ENCODE results near the gene OGDH. TPM values are rescaled to one million over a fixed set of nuclear protein-coding genes. Genes with fewer than 3 reads are reported as not detected.

The OGDH gene
- total and polyA plus RNA-seq, 2 experiments from 2014 or later, result 13.5 to 76.9 TPM

GRCh38 chr7:44740055-44740454, 133.6 kb downstream of the OGDH start:
- peaks cover 6% of the 10 kb centered on the region for H3K27me3 Mint-ChIP-seq (ENCODE audit: insufficient read depth, low read depth, poor library complexity)
- Histone ChIP-seq H3F3A (replicated peaks; ENCODE audit: low read depth) (no peaks in the 10 kb centered on the region), H3K27me3 (ENCODE audit: insufficient read depth) (no peaks in the 10 kb centered on the region), H3K27ac (ENCODE audit: low read depth) (no peak overlapping the region), H3K9me2 (ENCODE audit: insufficient read depth) (no peaks in the 10 kb centered on the region), H3K79me2 (replicated peaks; ENCODE audit: insufficient read depth) (no peaks in the 10 kb centered on the region), H2AFZ (no peak overlapping the region), H3K36me3 (ENCODE audit: insufficient read depth) (no peaks in the 10 kb centered on the region), H3K4me3 (no peak overlapping the region), H4K20me1 (replicated peaks; ENCODE audit: insufficient read depth) (no peaks in the 10 kb centered on the region), H3K4me1 (ENCODE audit: insufficient read depth) (no peaks in the 10 kb centered on the region), H3K4me2 (no peak overlapping the region)
- TF ChIP-seq JUNB (IDR thresholded peaks at IDR 0.05; ENCODE audit: unreplicated experiment), result no peak
- no peak for TF ChIP-seq EZH2phosphoT487 (IDR thresholded peaks at IDR 0.05; ENCODE audit: unreplicated experiment)
- no peak for TF ChIP-seq ZNF114 (CRISPR knock-in tag; IDR thresholded peaks at IDR 0.05)
- TF ChIP-seq EZH2 (IDR thresholded peaks at IDR 0.05; ENCODE audit: low read depth, unreplicated experiment), result no peak
- no peak for TF ChIP-seq CREB1 (CRISPR knock-in tag; IDR thresholded peaks at IDR 0.05; ENCODE audit: low read depth)
- TF ChIP-seq ETS1 (IDR thresholded peaks at IDR 0.05), result no peak
- no peak for TF ChIP-seq ZNF331 (CRISPR knock-in tag; IDR thresholded peaks at IDR 0.05; ENCODE audit: low read depth)
- no peak for TF ChIP-seq ZNF462 (CRISPR knock-in tag; IDR thresholded peaks at IDR 0.05)
- no peak for TF ChIP-seq REST (IDR thresholded peaks at IDR 0.05; ENCODE audit: unreplicated experiment)
- TF ChIP-seq STAT1 (IDR thresholded peaks at IDR 0.05; ENCODE audit: unreplicated experiment), result no peak
- TF ChIP-seq NANOG (IDR thresholded peaks at IDR 0.05; ENCODE audit: borderline replicate concordance), result no peak
- no peak for TF ChIP-seq POLR2AphosphoS5 (IDR thresholded peaks at IDR 0.05; ENCODE audit: low read depth)
- no peak for TF ChIP-seq CTCF (conservative IDR thresholded peaks at IDR 0.05; ENCODE audit: low read depth in 2 of 2)
- H3K4me1 Mint-ChIP-seq, result no peaks in the 10 kb centered on the region
- no peaks in the 10 kb centered on the region for H3K36me3 Mint-ChIP-seq (ENCODE audit: low read depth)
- no peak for DNase-seq (ENCODE audit: low spot score)
- H3K27ac Mint-ChIP-seq, result no peak overlapping the region
- no peak overlapping the region for H3K4me3 Mint-ChIP-seq
- H3K9me3 Mint-ChIP-seq, result no peaks in the 10 kb centered on the region
- no peak for ATAC-seq

Data from GM23338 (cell line).